ENCODE data around the gene SYT8. TPM values are rescaled to one million over a fixed set of nuclear protein-coding genes. Genes with fewer than 3 reads are reported as not detected.

SYT8 gene
- polyA plus RNA-seq, 1 of the 3 experiments (the other 2 are of a cell fraction) = not detected

- TF ChIP-seq IRF3 (IDR thresholded peaks at IDR 0.05; ENCODE audit: low read depth, low read length) (no peak), USF2 (IDR thresholded peaks at IDR 0.05; ENCODE audit: borderline replicate concordance, low read depth, low read length) (no peak)
Measured at GRCh38 chr11:1848640-1849430, 14.0 kb downstream of the SYT8 start (continued).

GRCh38 chr11:1851468-1852180, 16.8 kb downstream of the SYT8 start:
- WGBS (ENCODE audit: low lambda C conversion rate) = 59% methylated on average over 9 of the region's 21 CpGs
- no peaks in the 10 kb centered on the region for H3K79me2 ChIP-seq (ENCODE audit: insufficient read depth)
- H3K36me3 ChIP-seq (replicated peaks in 1 of 2; ENCODE audit: control insufficient read depth in 1 of 2, insufficient read depth in 2 of 2, low read length in 1 of 2) = no peaks in the 10 kb centered on the region
- H3K9me3 ChIP-seq = no peaks in the 10 kb centered on the region
- CTCF ChIA-PET = interaction anchor here (0.7 to 4.1 kb wide), 9 partner anchors 19 to 300 kb away, joined by 3 to 32 read pairs (median 8); no protein-coding TSS in a partner anchor
- POLR2A ChIA-PET = no interaction called here
- H3K4me1 ChIP-seq (ENCODE audit: control insufficient read depth in 1 of 2, insufficient read depth in 2 of 2, low read depth in 1 of 2, low read length in 1 of 2) = no peaks in the 10 kb centered on the region; a peak in 1 of 4 replicates
- no peak overlapping the region for H3K4me3 ChIP-seq (ENCODE audit: low read depth in 2 of 2, low read length in 1 of 2)
- H3F3A ChIP-seq (replicated peaks; ENCODE audit: insufficient read depth) = no peaks in the 10 kb centered on the region
- H3K4me2 ChIP-seq = no peak overlapping the region
- DNase-seq = no peak
- H3K27me3 ChIP-seq (ENCODE audit: insufficient read depth) = no peaks in the 10 kb centered on the region
- no peak overlapping the region for H2AFZ ChIP-seq (ENCODE audit: low read depth)
- no peaks in the 10 kb centered on the region for H4K20me1 ChIP-seq (ENCODE audit: insufficient read depth)
- TF ChIP-seq CTCF (IDR thresholded peaks at IDR 0.05) (no peak), TEAD4 (IDR thresholded peaks at IDR 0.05; ENCODE audit: borderline replicate concordance, insufficient read depth) (no peak), PBX3 (IDR thresholded peaks at IDR 0.05) (no peak), IRF3 (IDR thresholded peaks at IDR 0.05; ENCODE audit: low read depth, low read length) (no peak), ZBTB33 (IDR thresholded peaks at IDR 0.05; ENCODE audit: borderline replicate concordance, low read depth) (no peak), EZH2phosphoT487 (IDR thresholded peaks at IDR 0.05; ENCODE audit: borderline replicate concordance, low read depth) (no peak), EP300 (IDR thresholded peaks at IDR 0.05; ENCODE audit: borderline replicate concordance in 1 of 2, low read depth in 1 of 2, low read length in 1 of 2) (no peak), USF1 (IDR thresholded peaks at IDR 0.05; ENCODE audit: borderline replicate concordance, low read depth) (no peak)
- H3K9ac ChIP-seq = no peak overlapping the region
- no peaks in the 10 kb centered on the region for H3K9me2 ChIP-seq
- no peak overlapping the region for H3K27ac ChIP-seq (ENCODE audit: low read depth in 2 of 2, low read length in 1 of 2)
